Gastrocnemius medialis (tissue), 4 donors: ENCODE data around the gene ZNF646.

ENCODE experiments used
- POLR2A ChIP-seq, 2 donors: fragments of 450-650 bp; IDR thresholded peaks; one replicate each; pipeline ENCODE4 v1.6.1; 2017; ENCODE audit warnings: antibody characterized with exemption in 2 of 2, mild to moderate bottlenecking in 2 of 2, moderate library complexity in 2 of 2
- TF ChIP-seq, protein P1 (sequence below), 5 experiments: fragments of 450-650 bp in 3 of 5; fragments of 200-600 bp in 2 of 5; sonication (generic) in 2 of 5; IDR thresholded peaks in 4 of 5; conservative IDR thresholded peaks in 1 of 5; 1 replicate in 4 of 5; 2 replicates in 1 of 5; pipeline ENCODE4 v1.5.1; 2016 to 2019; ENCODE audit warnings: antibody characterized with exemption in 5 of 5, mild to moderate bottlenecking in 3 of 5, moderate library complexity in 3 of 5

DNA sequence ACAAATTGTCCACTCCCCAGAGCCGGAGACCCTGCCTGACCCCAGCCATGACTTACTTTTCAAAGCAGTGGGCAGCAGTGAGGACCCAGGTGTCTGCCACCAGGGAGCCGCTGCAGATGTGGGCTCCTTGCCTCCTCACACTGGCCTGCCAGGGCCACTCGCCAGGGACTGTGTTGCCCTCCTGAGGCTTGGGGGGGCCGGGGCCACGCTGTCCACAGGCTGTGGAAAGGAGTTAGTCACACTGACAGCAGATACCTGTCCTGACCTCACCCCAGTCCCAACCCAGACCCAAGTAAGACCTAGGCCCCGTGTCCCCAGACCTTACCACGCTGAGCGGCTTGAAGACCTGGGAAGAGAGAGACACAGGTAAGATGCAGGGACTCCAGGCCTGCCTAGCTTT lies 13.3 kb downstream of the ZNF646 start:
- no peak for TF ChIP-seq POLR2A (IDR thresholded peaks at IDR 0.05)
- TF ChIP-seq, protein P1, sequence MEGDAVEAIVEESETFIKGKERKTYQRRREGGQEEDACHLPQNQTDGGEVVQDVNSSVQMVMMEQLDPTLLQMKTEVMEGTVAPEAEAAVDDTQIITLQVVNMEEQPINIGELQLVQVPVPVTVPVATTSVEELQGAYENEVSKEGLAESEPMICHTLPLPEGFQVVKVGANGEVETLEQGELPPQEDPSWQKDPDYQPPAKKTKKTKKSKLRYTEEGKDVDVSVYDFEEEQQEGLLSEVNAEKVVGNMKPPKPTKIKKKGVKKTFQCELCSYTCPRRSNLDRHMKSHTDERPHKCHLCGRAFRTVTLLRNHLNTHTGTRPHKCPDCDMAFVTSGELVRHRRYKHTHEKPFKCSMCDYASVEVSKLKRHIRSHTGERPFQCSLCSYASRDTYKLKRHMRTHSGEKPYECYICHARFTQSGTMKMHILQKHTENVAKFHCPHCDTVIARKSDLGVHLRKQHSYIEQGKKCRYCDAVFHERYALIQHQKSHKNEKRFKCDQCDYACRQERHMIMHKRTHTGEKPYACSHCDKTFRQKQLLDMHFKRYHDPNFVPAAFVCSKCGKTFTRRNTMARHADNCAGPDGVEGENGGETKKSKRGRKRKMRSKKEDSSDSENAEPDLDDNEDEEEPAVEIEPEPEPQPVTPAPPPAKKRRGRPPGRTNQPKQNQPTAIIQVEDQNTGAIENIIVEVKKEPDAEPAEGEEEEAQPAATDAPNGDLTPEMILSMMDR (IDR thresholded peaks at IDR 0.05 in 4 of 5, conservative IDR thresholded peaks at IDR 0.05 in 1 of 5) = no peak
